ENCODE measurements around the gene JAKMIP1.
"Not testable (repeated sequence)": the region's sequence is repeated elsewhere in the genome, so short reads cannot be mapped to it uniquely, and the experiment has no call there.

JAKMIP1 gene

DNA sequence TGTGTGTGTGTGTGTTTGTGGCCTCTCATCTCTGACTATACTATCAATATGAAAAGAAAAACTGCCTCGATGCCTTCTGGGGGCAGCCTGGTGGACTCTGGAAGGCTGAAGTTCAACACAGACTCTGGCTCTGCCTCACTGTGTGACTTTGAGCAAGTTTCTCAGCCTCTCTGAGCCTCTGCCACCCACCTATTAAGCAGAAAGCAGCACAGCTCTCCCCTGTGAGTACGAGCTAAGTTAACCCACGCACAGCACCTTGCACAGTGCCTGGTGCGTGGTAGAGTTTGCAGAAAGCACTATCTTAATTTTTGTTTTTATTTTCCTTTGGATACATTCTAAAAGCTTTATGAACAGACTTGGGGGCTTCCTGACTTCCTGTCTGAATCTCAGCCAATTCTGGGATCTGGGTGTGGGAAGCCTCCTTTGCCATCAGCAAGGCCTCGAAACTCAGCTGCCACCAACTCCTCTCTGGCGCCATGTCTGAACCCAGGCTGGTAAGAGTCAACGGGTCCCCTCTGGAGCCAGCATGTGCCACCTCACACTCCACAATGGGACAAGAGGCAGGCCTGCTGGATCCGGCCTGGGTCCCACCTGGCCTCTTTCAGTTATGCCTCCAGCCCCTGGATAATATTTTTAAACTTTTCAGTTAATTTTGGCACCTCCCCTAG, 57.3 kb downstream of the JAKMIP1 start:
- Histone ChIP-seq H3K27ac (ENCODE audit: low read depth, low read length) (no peak overlapping the region), H3K9me2 (replicated peaks; ENCODE audit: control insufficient read depth, low read length) (no peaks in the 10 kb centered on the region), H3K79me2 (ENCODE audit: control insufficient read depth, low read length) (no peaks in the 10 kb centered on the region), H4K20me1 (ENCODE audit: control insufficient read depth, insufficient read depth, low read depth, low read length) (no peaks in the 10 kb centered on the region), H3K4me3 (ENCODE audit: low read length) (no peak overlapping the region), H3K27me3 (ENCODE audit: control insufficient read depth, low read length) (no peaks in the 10 kb centered on the region), H3K4me2 (ENCODE audit: low read length) (no peak overlapping the region), H3K9me3 (ENCODE audit: control insufficient read depth, insufficient read depth, low read length) (peaks cover 7% of the 10 kb centered on the region; the same call in 1 of the 2 replicates), H3K4me1 (ENCODE audit: control insufficient read depth, low read length) (no peaks in the 10 kb centered on the region), H3F3A (ENCODE audit: control insufficient read depth, insufficient read depth) (no peaks in the 10 kb centered on the region), H3K36me3 (ENCODE audit: control insufficient read depth, low read length) (no peaks in the 10 kb centered on the region)
- TF ChIP-seq EZH2phosphoT487 (IDR thresholded peaks at IDR 0.05; ENCODE audit: borderline replicate concordance, low read length) = no peak
- TF ChIP-seq, protein P1, sequence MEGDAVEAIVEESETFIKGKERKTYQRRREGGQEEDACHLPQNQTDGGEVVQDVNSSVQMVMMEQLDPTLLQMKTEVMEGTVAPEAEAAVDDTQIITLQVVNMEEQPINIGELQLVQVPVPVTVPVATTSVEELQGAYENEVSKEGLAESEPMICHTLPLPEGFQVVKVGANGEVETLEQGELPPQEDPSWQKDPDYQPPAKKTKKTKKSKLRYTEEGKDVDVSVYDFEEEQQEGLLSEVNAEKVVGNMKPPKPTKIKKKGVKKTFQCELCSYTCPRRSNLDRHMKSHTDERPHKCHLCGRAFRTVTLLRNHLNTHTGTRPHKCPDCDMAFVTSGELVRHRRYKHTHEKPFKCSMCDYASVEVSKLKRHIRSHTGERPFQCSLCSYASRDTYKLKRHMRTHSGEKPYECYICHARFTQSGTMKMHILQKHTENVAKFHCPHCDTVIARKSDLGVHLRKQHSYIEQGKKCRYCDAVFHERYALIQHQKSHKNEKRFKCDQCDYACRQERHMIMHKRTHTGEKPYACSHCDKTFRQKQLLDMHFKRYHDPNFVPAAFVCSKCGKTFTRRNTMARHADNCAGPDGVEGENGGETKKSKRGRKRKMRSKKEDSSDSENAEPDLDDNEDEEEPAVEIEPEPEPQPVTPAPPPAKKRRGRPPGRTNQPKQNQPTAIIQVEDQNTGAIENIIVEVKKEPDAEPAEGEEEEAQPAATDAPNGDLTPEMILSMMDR (IDR thresholded peaks at IDR 0.05; ENCODE audit: low read depth, low read length, poor library complexity, severe bottlenecking) = no peak

DNA sequence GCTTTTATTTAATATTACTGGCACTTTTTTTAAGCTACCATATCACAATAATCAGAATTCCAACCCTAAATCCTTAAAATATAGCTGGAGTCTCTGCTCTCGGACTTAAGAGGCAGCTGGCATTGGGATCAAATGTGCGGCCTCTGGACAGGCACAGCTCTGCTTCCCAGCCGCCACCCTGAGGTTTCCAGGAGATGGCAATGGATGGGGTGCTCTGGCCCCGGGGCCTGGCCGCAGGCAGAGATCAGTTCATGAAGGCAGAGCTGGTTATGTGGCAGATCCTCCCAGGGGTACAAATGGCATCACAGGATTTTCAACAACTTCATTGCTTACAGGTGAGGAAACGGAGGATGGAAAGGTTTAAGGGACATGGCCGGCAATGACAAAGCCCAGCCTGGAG, 57.8 kb downstream of the JAKMIP1 start:
- H4K20me1 ChIP-seq (ENCODE audit: control insufficient read depth, insufficient read depth, low read depth, low read length) = no peaks in the 10 kb centered on the region
- H3K27me3 ChIP-seq (ENCODE audit: control insufficient read depth, low read length) = no peaks in the 10 kb centered on the region
- no peaks in the 10 kb centered on the region for H3K36me3 ChIP-seq (ENCODE audit: control insufficient read depth, low read length)
- TF ChIP-seq EZH2phosphoT487 (IDR thresholded peaks at IDR 0.05; ENCODE audit: borderline replicate concordance, low read length) = no peak
- TF ChIP-seq, protein P1 (IDR thresholded peaks at IDR 0.05; ENCODE audit: low read depth, low read length, poor library complexity, severe bottlenecking) = no peak
- H3K4me2 ChIP-seq (ENCODE audit: low read length) = no peak overlapping the region
- no peaks in the 10 kb centered on the region for H3K9me2 ChIP-seq (replicated peaks; ENCODE audit: control insufficient read depth, low read length)
- no peaks in the 10 kb centered on the region for H3K79me2 ChIP-seq (ENCODE audit: control insufficient read depth, low read length)
- H3K4me1 ChIP-seq (ENCODE audit: control insufficient read depth, low read length) = no peaks in the 10 kb centered on the region
- no peak overlapping the region for H3K4me3 ChIP-seq (ENCODE audit: low read length)
- H3K27ac ChIP-seq (ENCODE audit: low read depth, low read length) = no peak overlapping the region
- H3K9me3 ChIP-seq (ENCODE audit: control insufficient read depth, insufficient read depth, low read length) = peaks cover 7% of the 10 kb centered on the region; the same call in 1 of the 2 replicates
- no peaks in the 10 kb centered on the region for H3F3A ChIP-seq (ENCODE audit: control insufficient read depth, insufficient read depth)

DNA sequence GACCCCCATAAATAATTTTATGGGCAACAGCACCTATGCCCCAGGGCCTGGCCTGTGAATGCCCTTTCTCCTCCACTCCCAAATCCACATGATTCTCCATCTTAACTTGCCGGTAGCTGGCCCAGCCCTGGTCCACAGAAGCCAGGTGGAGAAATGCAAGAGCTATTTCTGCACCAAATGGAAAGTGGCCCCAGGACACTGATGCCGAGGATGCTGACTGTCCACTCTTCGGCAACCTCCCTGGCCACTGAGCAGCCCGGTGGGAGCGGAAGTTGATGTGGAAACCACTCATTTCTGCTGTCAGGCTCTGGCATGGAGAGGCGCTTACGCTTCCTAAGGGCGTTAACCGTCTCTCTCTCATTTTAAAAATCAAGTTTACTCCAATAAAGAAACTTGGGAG, 58.8 kb downstream of the JAKMIP1 start:
- TF ChIP-seq EZH2phosphoT487 (IDR thresholded peaks at IDR 0.05; ENCODE audit: borderline replicate concordance, low read length) = no peak
- TF ChIP-seq, protein P1 (IDR thresholded peaks at IDR 0.05; ENCODE audit: low read depth, low read length, poor library complexity, severe bottlenecking) = no peak

DNA sequence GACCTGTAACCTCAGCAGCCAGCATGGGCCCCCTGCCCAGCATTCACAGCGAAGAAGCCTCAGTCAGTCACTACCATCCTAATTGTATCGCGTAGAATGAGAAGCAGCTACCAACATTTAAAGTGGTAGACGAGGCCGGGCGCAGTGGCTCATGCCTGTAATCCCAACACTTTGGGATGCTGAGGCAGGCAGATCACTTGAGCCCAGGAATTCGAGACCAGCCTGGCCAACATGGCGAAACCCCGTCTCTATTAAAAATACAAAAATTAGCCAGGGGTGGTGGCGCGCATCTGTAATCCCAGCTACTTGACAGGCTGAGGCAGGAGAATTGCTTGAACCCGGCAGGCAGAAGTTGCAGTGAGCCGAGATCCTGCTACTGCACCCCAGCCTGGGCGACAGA, 59.3 kb downstream of the JAKMIP1 start:
- not testable (repeated sequence) for H3K9me2 ChIP-seq (replicated peaks; ENCODE audit: control insufficient read depth, low read length); H3K27ac ChIP-seq (ENCODE audit: low read depth, low read length); H3K9me3 ChIP-seq (ENCODE audit: control insufficient read depth, insufficient read depth, low read length); H3K4me1 ChIP-seq (ENCODE audit: control insufficient read depth, low read length); H3K4me2 ChIP-seq (ENCODE audit: low read length); H3F3A ChIP-seq (ENCODE audit: control insufficient read depth, insufficient read depth); H4K20me1 ChIP-seq (ENCODE audit: control insufficient read depth, insufficient read depth, low read depth, low read length); H3K36me3 ChIP-seq (ENCODE audit: control insufficient read depth, low read length); H3K4me3 ChIP-seq (ENCODE audit: low read length); H3K79me2 ChIP-seq (ENCODE audit: control insufficient read depth, low read length); H3K27me3 ChIP-seq (ENCODE audit: control insufficient read depth, low read length)

More for the DNA sequence above, 58.8 kb downstream of the JAKMIP1 start:
- no peak overlapping the region for H3K4me2 ChIP-seq (ENCODE audit: low read length)
- no peaks in the 10 kb centered on the region for H3K36me3 ChIP-seq (ENCODE audit: control insufficient read depth, low read length)
- no peaks in the 10 kb centered on the region for H4K20me1 ChIP-seq (ENCODE audit: control insufficient read depth, insufficient read depth, low read depth, low read length)
- H3K4me1 ChIP-seq (ENCODE audit: control insufficient read depth, low read length) = no peaks in the 10 kb centered on the region
- H3K27me3 ChIP-seq (ENCODE audit: control insufficient read depth, low read length) = no peaks in the 10 kb centered on the region
- H3K79me2 ChIP-seq (ENCODE audit: control insufficient read depth, low read length) = no peaks in the 10 kb centered on the region
- no peak overlapping the region for H3K4me3 ChIP-seq (ENCODE audit: low read length)
- H3F3A ChIP-seq (ENCODE audit: control insufficient read depth, insufficient read depth) = no peaks in the 10 kb centered on the region
- no peaks in the 10 kb centered on the region for H3K9me2 ChIP-seq (replicated peaks; ENCODE audit: control insufficient read depth, low read length)
- H3K9me3 ChIP-seq (ENCODE audit: control insufficient read depth, insufficient read depth, low read length) = peaks cover 7% of the 10 kb centered on the region; the same call in 1 of the 2 replicates
- H3K27ac ChIP-seq (ENCODE audit: low read depth, low read length) = no peak overlapping the region
